Activated CD8-positive, alpha-beta memory T cell treated with anti-CD3 and anti-CD28 coated beads for 1 hour (primary cell): ENCODE data around the gene PTRH1.
A peak's percentile ranks its signal among the peaks of the same experiment; 100 is the strongest.

Source experiments
- DNase-seq, 2 donors: peaks; one replicate each; pipeline ENCODE4 v3.0.0-alpha.2; 2020; ENCODE audit warnings: low read depth in 1 of 2; ENCODE audit errors: extremely low read depth in 1 of 2

The PTRH1 gene

DNA sequence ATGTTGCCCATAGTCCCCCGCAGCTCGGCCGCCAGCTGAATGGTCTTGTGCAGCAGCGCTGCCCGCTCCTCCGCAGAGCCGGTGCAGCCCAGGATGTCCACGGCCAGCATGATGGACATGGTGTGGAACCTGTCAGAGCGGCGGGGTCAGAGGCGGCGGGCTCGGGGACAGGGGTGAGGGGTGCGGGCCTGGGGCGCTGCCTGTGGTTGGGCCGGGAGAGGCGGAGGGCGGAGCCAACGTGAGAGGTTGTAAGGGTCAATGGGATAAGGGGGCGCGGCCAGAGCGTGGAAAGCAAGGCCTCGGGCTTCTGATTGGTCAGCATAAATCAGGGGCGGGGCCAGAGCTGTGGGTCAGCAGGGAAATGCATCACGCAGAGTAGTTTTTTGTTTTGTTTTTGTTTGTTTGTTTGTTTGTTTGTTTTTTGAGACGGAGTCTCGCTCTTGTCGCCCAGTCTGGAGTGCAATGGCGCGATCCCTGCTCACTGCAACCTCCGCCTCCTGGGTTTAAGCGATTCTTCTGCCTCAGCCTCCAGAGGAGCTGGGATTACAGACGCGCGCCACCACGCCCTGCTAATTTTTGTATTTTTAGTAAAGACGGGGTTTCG, 26.5 kb upstream of the PTRH1 start:
- DNase-seq: no peak

DNA sequence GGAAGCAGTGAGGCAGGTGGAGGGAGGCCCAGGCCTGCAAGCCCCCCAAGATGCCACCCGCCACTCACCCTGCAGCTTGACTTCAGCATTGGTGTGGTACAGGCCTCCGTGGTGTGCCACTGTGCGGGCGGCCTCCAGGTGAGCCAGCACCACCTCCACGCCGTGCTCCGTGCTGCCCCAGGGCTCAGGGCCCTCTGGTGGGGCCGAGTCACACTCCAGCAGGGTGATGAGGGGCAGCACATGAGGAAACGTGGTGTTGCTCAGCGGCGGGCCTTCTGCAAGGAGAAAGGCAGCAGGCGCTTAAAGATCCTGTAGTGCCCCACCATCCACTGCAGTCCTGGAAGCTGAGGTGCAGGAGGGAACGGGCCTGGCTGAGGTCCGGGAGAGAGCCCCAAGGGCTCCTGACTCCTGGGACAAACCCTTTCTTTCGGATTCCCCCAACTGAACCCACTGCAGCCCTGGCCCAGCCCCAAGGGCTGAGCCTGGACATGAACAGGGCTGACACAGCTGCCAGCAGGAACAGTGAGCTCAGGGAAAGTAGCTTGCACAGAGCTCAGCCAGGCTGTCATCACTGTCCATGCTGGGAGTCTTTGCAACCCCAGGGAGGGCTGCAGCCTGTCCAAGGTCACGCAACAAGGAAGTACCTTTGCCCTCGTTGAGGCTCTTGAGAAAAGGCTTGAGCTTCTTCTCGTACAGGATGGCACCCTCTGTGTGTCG, 24.3 kb upstream of the PTRH1 start:
- no peak for DNase-seq

DNA sequence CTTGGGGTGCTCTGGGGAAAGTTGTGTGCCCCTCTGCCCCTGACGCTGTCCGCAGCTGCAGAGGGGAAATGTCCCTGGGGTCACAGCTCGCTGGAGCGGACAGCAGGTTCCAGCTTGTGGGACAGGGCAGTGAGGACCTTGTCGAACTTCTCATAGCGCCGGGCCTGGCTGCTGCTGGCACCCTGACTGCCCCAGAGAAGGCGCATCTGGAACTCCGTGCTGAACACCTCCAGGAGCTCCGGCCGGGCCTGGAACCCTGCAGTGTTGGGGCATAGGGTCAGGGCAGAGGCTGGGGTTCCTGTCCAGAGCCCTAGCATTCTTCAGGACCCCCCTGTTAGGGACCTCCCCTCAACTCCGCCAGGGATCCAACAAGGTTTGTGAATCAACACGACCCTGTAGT, 23.2 kb upstream of the PTRH1 start:
- DNase-seq: no peak

DNA sequence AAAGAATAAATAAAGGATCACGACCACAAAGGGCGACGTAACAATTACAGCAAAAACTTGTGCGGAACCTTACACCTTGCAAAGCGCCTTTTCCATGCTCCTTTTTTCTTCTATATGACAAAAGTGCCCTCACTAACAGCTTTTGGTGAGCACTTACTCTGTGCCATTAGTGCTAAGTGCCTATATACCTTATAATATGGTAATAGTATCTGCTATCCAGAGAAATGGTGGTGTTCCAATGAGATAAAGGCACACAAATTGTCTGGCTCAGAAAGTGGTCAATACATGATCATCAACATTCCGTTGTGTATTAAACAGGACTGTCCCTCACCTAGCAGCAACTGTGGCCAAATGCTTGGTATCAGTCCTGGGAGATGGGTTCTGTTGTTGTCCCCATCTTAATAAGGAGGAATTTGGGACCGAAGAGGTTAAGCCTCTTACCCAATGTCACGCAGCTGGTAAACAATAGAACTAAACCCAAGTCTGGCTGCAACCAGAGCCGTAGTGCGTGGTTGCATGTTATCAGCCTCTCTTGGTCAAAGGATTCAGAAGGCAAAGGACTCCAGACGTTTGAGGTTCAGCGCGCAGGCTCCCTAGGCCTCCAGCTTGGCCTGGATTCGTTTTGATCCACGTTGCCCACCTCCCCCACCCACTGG, 20.2 kb upstream of the PTRH1 start:
- no peak for DNase-seq

DNA sequence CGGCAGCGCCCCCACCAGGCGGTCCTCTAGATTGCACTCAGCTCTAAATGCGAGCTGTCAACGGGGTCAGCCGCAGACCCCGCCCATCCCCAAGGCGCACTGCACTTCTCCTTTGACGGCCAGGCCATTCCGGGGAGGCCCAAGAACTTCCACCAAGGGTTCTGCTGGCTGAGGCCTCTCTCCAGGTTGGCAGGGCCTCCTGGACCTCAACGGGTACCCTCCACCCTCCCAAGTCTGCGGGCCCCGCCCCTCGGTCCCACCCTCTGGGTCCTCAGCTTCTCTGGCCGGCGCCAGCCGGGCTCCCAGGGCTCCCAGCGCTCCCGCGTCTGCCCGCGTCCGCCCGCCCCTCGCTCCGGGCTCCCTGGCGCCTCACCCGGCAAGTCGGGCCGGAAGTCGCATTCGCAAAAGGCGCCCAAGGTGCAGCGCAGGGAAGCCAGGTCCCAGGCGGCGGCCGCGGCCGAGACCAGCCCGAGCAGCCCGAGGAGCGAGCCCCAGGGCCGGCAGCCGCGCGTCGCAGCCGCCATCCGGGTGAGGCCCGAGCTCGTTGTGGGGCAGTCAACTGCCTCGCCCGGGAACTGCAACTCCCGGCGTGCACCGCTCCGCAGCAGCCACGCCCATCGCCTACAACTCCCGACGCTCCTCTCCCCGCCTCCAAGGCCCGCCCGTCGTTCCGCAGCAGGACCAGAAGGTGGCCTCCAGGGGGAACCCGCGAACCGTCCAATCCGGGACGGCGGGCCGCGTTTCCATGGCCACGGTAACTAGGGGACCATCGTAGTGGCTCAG, 19.5 kb upstream of the PTRH1 start, which contains the start of gene TOR2A:
Gene TOR2A (minus strand): TSS at position 548 of the 783 bp plus-strand sequence. CDS start 24 bp downstream, at position 524.
- peak; percentile 98 to 99 for DNase-seq

DNA sequence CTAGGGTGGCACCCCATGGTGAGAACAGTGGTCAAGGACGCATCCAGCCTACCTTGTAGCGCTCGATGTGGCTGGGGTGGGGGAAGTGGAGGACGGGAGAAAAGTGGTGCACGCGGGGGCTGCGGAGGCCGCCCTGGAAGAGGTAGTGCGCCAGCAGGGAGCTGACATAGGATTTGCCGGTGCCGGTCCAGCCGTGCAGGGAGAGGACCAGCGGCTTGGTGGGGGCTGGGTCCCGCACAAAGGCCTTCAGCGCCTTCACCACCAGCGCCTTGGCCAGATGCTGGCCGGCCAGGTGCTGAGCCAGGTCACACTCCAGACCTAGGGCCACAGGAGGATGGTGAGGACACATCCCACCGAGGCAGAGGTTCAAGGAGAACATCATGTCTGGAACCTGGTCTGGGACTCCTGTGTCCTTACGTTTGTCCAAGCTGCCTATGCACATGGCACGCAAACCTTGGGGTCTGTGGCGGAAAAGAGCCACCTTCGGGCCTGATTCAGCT, 18.8 kb upstream of the PTRH1 start:
- no peak for DNase-seq

DNA sequence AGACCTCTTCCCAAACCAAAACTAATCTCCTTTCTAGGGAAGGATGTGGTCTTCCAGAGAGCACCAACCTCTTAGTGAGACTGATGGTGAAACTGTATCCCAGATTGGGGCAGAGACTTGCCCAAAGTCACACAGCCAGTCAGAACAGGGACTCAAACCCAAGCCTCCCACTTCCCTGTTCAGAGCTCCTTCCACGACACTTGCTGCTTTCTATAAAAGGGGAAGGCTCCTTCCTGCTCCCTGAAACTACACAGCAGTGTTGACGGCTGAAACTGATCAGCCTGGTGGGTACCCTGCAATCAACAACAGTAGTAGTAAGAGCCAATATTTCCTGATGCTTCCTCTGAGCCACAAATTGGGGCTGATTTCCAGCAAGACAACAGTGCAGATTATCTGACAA, 18.2 kb upstream of the PTRH1 start:
- DNase-seq: no peak

DNA sequence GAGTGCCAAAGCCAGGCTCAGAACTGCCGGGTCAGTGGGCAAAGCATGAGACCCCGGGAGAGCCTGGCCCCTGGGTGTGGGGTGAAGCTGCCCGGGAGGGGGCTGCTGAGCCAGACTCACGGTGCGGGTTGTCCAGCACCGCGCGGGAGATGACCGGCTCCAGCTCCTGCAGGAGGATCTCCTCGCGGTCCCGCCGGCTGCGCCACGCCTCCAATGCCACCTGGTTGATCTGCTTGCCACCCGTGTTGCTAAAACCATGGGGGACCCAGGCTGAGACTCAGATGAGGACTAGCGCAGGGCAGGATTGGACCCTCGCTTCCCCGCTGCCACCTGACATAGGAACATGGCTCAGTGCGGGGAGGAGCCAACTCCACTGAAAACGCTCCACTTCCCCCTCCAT, 17.0 kb upstream of the PTRH1 start:
- DNase-seq: no peak

DNA sequence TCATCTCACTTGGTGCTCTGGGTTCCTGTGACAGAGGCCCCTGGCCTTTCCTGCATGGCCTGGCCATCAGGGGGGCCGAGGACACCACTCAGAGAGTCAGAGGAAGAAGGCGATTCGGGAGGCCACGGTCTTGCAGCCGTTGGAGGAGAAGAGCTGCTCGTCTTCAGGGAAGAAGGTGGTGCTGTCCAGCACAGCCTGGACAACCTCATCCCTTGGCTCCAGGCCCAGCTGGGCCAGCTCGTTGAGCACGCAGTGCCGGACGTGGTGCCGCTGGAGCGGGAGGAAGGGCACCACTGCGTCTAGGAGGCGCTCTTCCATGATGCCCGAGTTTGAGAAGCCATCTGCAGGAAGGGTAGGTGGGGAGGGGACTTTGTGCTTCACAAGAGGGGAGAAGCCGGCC, 16.5 kb upstream of the PTRH1 start:
- no peak for DNase-seq

DNA sequence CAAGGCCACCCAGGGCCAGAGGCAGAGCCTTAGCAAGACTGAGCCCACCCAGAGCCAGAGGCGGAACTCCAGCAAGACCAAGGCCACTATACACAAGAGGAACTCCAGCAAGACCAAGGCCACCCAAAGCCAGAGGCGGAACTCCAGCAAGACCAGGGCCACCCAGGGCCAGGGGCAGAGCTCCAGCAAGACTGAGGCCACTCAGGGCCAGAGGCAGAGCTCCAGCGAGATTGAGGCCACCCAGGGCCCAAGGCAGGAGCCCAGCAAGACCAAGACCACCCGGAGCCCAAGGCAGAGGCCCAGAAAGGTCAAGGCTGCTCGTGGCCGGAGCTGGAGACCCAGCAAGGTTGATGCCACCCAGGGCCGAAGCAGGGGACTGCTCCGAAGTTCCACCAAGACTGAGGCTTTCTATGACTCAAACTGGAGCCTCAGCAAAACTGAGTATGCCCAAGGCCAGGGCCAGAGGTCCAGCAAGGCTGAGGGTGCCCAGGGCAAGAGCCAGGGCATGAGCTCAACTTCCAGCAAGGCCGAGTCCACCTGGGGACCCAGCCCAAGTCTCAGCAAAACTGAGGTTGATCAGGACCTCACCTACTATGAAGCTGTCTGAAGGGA, 15.4 kb upstream of the PTRH1 start:
- DNase-seq: no peak

DNA sequence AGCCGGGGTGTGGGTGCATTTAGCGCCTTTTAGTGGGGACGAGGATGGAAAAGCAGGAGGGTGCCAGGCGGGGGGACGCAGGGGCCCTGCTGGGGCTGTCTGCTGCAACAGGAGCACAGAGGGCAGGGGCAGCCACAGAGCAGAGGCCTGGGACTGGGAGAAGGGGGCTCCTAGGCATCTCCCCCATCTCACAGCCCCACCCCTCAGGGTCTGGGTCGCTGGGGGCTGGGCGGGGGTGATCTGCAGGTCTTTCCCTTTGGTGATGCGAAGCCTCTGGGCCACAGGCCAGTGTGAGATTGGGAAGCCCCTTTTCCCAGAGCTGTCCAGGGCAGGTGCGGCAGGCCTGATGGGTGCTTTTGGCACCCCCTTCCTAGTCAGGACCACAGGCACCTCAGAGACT, 14.8 kb upstream of the PTRH1 start:
- DNase-seq: no peak

DNA sequence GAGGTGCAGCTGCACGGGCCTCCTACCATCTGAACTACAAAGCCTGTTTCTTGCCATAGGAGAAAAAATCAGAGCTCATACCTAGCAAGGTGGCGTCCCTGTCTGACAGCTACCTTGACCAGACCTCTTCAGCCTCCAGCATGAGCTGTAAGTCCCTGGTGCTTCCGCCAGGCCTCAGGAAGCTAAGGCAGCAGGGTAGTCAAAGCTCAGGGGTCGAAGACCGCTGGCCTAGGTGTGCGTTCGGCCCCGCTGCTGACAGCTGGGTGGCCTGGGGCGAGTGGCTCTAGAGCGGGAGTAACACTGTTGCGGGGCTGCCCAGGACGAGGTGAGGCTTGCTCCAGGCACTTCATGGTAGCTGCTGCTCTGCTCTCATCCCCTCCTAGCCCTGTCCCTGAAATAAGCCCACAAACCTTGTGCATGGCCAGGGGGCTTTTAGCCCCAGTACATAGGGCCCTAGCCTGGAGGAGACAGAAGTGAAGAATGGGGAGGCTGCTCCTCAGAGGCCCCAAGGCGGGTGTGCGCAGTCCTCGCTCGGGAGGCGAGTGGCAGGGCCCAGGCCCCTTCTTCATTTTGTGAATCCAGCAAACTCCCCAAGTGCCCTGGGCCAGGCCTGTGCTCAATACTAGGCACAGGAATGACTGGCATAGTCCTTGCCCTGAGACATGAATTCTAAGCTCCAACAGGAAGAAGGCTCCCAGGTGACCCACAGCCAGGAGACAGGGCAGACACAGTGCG, 14.2 kb upstream of the PTRH1 start:
- no peak for DNase-seq

DNA sequence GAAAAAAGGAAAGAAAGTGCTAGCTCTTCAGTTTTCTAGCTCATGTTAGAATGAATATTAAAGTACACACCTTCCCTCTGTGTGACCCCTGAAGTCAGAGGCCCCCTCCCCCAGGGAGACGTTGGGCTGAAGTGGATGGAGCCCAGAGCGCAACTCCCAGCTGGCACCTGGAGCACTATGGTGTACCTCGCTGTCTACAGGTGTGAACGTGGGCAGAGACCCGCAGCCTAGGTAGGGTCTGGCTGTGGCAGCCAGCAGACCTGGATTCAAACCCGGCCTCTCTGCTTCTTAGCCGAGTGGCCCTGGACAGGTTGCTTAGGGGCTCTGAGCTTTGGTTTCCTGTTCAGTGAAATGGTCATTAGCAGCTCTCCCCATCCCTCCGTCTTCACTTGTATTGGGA, 13.3 kb upstream of the PTRH1 start:
- DNase-seq: no peak

DNA sequence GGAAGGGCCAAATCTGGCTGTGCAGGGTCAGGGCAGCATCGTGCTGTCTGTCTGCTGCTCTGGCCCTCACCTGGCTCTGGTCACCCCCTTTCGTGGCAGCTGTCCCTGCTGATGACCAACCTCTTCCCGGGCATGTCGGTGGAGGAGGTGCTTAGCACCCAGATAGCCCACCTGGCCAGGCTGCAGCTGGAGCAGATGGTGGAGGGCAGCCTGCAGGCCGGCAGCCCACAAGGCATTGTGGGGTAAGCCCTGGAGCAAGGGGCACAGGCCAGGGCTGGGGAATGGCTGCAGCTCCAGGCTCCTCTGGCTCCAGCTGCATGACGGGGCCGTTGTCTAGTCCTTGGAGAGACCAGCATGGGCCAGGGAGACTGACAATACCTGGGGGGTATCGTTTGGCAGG, 11.4 kb upstream of the PTRH1 start:
- DNase-seq: no peak

DNA sequence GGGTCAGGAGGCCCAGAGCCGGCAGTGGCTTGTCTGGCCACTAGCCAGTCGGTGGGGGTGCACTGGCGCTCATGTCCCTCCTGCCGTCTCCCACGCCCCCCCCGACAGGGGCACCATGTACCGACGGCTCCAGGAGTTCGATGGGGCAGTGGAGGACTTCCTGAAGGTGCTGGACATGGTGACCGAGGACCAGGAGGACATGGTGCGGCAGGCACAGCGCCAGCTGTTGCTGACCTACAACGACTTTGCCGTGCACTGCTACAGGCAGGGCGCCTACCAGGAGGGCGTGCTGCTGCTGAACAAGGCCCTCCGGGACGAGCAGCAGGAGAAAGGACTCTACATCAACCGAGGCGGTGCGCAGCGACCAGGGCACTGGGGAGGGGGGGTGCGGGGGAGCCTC, 8.5 kb upstream of the PTRH1 start:
- no peak for DNase-seq

DNA sequence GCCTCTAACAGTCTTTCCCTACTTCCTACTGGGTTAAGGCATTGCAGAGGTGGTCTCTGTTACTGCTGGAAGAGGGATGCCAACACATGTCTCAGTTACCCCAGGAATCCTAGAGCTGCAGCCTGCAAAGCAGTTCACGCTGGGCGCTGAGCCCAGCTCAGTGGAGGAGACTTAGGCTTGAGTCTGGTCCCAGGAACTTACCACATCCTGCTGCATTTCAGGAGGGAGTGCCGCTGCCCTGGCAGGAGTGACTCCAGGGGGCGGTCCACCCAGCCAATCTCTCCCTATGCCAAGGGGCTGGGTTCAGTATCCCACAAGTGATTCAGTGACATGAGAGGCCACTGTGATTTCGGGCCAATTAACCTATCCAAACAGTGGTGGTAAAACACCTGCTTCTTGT, 8.0 kb upstream of the PTRH1 start:
- no peak for DNase-seq

DNA sequence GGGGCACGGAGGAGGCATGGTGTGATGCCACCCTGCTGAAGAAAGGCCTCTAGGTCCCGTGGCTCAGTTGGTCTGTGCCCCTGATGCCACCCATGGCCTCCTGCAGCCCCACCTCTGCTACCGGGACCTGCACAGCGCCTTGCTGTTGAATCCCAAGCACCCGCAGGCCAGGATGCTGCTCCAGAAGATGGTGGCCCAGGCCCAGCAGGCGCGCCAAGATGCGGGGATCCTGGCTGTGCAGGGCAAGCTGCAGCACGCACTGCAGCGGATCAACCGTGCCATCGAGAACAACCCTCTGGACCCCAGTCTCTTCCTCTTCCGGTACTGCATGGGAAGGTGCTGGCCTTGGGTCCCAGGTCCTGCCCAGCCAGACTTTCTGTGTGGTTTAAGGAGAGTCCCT, 7.5 kb upstream of the PTRH1 start:
- no peak for DNase-seq

DNA sequence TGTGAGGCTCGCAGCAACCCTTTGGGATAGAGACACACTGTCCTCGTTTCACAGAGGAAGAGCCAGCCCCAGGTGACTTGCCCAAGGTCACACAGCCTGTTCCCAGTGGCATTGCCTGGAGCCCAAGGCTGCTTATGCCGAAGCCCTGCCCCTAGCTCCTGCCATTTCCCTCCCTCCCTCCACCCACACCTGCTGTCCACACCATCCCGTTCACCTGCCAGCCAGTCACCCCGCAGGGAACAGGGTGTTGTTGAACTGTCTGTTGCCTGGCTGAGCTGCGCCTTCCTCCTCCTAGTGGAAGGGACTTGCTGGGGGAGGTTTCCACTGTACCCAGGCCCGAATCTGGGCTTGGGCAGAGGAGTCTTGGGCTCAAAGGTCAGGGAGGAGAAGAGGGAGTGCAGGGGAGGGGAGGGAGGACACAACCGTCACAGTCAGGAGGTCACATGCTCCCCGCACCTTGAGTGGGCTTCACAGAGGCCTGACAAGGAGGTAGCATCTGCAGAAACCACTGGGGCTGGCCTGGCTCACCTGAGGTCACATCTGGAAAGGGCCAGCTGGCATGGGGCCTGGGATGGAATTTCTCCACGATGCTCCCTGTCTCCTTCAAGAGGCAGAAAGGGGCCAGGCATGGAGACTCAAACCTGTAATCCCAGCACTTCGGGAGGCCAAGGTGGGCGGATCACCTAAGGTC, 6.7 kb upstream of the PTRH1 start:
- DNase-seq: no peak

DNA sequence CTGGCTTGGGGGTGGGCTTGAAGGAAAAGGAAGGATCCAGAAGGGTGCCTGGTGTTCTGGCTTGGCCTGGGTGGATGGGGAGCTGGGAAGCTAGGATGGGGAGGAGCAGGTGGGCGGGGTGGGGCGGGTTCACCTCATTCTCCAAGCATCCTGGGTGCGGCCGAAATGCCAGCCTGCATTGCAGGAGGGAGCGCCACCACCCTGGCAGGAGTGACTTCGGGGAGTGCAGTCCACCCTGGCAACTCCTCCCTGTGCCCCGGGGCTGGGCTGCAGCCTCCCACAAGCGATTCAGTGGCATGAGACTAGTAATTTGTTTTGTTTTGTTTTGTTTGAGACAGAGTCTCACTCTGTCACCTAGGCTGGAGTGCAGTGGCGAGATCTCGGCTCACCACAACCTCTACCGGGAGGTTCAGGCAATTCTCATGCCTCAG, 5.9 kb upstream of the PTRH1 start:
- DNase-seq: no peak

DNA sequence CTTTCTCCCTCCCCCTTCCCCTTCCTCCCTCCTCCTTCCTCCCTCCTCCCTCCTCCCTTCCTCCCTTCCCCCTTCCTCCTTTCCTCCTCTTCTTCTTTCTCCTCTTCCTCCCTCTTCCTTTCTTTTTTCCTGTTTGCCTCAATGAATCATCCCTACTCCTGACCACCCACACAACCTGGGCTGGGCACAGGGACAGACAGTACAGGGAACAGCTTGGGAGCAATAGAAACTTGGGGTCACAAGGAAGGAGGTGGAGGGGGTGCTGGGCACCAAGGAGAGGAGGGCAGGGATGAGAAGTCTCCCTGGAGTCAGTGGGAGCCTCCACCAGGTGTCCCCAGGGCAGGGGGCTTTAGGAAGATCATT, 5.4 kb upstream of the PTRH1 start:
- DNase-seq: no peak
